ENCODE results near the gene ATP6V0A4. TPM values are rescaled to one million over a fixed set of nuclear protein-coding genes. Genes with fewer than 3 reads are reported as not detected.
"Not testable (repeated sequence)": the region's sequence is repeated elsewhere in the genome, so short reads cannot be mapped to it uniquely, and the experiment has no call there.

The ATP6V0A4 gene
- total RNA-seq, 1 experiment from 2014 or later = 0.15 TPM

DNA sequence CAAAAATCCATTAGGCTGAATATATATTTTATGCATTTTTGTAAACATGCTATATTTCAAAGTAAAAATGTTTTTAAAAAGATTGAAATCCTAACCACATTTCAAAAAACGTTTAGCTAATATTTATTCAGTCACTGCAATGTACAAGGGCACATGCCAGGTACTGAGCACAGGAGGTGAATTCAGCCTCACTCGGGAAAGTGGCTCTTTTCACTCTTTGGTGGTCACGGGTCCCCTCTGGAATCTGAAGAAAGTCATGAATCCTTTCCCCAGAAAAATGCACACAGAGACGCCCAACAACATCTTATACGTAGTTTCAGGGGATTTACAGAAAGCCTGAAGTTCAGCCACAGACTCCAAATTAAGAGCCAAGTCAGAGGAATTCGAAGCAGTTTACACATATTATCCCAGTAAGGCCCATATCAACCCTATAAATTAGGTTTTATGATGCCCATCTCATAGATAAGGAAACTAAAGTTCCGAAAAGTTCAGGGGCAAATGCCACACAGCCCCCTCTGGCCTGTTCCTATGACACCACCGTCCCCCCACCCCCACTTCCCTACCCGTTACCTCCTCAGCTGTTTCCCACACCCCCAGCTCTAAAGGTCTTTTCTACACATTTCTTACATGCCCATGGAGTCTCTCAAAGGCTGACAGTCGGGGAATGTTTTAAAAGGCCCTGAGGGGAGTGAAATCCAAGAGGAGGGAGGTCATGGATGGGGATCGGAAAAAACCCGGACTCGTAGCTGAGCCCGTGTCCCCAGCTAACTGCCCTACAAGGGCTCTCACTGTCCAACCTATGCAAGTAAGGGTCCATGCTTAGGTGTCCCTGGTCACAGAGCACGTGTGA lies 87.2 kb downstream of the ATP6V0A4 start:
- DNase-seq (ENCODE audit: extremely low read depth, low read depth) = no peak

- no peak for DNase-seq (ENCODE audit: extremely low read depth, low read depth)
Measured at GRCh38 chr7:138705167-138705566, 92.8 kb downstream of the ATP6V0A4 start.

DNA sequence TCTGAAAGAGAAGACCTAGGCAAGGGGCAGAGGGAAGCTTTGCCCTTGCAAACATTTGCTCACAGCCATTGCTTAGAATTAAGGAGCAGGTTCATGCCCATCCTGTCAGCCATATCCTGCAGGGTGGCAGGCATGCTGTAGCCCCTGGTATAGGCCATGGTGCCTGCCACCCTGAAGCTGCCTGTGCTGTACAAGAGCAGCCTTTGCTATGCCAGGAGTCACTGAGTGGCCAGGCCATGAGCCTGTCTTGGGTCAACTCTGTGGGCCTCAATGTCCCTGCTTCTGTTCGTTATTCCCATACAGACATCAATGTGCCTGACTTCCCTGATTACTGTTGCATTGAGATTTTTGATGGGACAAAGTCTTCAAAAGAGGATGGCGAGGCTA lies 96.5 kb downstream of the ATP6V0A4 start:
- no peak for DNase-seq (ENCODE audit: extremely low read depth, low read depth)

DNA sequence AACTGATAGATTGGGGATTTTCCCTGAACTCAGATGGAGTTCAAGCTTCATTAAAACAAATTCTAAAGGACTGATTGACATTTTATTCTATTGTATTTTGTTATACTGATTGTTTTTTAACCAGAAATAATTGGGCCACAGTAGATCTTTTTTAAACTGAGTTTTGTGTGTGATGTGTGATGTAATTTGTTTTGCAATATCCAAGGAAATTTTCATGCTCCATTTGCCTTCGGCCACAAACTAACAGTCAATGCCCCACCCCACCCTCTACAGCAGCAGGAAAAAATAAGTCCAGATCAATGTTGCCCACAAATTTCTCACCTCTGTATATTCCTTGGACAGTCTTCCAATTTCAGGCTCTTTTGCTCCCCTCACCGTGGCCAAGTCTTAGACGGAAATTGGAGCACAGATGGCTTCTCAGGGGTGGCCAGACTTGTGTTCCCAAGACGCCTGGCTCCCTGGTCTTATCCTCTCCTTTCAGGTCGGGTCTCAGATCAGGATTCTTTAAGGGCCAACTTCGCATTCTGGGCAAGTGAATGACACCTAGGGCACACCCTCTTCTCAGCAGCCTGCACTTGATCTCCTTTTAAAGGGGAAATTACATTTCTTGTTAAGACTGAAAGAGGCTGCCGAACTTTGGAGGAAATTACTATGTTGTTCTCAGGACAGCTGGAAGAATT lies 97.0 kb downstream of the ATP6V0A4 start, which contains the start of gene SVOPL:
SVOPL (minus strand) TSS at position 506 of the 680 bp plus-strand sequence. CDS start 22,317 bp downstream, outside the sequence.
- DNase-seq (ENCODE audit: extremely low read depth, low read depth) = no peak

DNA sequence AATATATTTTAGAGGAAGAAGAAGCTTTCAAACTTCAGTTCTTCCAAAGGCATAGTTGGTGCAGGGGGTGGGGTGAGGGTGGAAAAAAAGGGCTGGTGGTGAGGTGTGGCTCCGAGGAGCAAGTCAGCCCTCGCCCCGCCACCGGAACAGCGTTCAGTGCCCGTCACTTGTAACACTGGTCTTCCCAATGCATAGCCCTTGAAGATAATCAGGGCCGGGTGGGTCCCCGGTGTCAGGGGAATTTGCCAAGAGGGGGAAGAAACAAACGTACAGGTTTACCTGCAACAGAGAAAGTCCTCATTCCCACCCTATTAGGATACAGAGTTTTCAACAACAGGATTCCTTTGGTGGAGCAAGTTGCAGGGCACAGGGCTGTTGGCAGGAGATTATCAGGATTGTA lies 98.3 kb downstream of the ATP6V0A4 start:
- DNase-seq (ENCODE audit: extremely low read depth, low read depth) = no peak

- no peak for DNase-seq (ENCODE audit: extremely low read depth, low read depth)
Measured at GRCh38 chr7:138698281-138698680, 99.7 kb downstream of the ATP6V0A4 start.

DNA sequence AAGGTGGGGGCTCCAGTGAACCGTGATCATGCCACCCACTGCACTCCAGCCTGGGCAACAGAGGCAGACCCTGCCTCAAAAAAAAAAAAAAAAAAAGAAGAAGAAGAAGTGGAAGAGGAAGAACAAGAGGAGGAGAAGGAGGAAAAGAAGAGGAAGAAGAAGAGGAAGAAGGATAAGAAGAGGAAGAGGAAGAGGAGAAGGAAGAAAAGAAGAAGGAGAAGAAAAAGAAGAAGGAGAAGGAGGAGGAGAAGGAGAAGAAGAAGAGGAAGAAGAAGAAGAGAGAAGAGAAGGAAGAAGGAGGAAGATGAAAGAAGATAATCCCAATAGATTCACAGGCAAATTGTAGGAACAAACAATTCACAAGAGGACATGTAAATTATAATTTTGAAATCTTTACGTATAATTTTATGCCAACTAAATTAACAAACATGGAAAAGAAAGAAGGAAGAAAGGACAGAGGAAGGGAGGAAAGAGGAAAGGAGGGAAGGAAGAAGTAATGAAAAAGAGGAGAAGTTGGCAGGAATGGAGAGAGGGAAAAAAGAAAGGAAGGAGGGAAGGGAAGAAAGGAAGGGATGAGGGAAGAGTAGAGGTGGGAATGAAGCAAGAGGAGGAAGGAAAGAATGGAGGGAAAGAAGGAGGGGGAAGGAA lies 100.3 kb downstream of the ATP6V0A4 start:
- DNase-seq (ENCODE audit: extremely low read depth, low read depth) = no peak

DNA sequence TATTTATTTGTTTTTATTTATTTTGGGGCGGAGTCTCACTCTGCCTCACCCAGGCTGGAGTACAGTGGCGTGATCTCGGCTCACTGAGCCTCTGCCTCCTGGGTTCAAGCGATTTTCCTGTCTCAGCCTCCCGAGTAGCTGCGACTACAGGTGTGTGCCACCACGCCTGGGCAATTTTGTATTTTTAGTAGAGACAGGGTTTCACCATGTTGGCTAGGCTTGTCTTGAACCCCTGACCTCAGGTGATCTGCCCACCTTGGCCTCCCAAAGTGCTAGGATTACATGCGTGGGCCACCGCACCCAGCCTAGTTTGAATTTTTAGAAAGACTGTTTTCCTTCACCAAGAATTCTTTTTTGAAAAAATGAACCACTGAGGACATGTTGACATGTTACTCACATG lies 102.2 kb downstream of the ATP6V0A4 start:
- not testable (repeated sequence) for DNase-seq (ENCODE audit: extremely low read depth, low read depth)

- no peak for DNase-seq (ENCODE audit: extremely low read depth, low read depth)
Measured at GRCh38 chr7:138695106-138695505, 102.9 kb downstream of the ATP6V0A4 start.

DNA sequence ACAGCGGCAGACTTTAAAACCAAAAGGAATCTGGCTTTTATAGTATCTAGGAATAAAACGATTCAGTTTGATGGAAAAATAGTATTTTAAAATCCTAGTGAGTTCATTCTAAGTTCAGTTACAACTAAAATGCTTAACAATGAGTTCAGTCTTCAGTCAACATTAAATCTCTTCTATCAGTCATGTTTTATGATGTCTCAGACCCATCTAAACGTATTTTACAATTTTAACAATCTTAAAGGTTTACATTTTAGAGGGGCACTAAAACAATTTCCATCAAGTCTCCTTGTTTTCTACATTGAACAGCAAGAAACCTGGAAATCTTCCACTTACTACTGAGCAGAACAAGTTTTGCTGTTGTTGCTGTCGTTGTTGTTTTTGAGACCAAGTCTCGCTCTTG lies 106.8 kb downstream of the ATP6V0A4 start:
- no peak for DNase-seq (ENCODE audit: extremely low read depth, low read depth)

GRCh38 chr7:138690495-138690894 lies 107.5 kb downstream of the ATP6V0A4 start:
- DNase-seq (ENCODE audit: extremely low read depth, low read depth) = no peak

GRCh38 chr7:138688037-138688436 lies 110.0 kb downstream of the ATP6V0A4 start:
- not testable (repeated sequence) for DNase-seq (ENCODE audit: extremely low read depth, low read depth)

DNA sequence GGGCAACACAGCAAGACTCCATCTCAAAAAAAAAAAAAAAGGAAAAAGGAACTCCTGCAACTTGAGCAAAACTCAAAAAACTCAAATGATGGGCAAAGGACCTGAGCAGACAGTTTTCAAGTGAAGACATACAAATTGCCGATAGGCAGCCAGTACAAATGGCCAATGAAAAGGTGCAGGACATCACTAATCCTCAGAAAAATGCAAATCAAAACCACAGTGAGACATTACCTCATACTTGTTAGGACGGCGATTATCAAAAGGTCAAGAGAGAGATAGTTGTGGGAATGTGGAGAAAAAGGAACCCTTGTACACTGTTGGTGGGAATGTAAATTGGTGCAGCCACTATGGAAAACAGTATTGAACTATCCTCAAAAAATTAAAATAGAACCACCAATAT lies 113.7 kb downstream of the ATP6V0A4 start:
- DNase-seq (ENCODE audit: extremely low read depth, low read depth) = no peak

GRCh38 chr7:138679793-138680192 lies 118.2 kb downstream of the ATP6V0A4 start:
- no peak for DNase-seq (ENCODE audit: extremely low read depth, low read depth)

- DNase-seq (ENCODE audit: extremely low read depth, low read depth) = no peak
Measured at GRCh38 chr7:138670594-138670993, 127.4 kb downstream of the ATP6V0A4 start.

DNA sequence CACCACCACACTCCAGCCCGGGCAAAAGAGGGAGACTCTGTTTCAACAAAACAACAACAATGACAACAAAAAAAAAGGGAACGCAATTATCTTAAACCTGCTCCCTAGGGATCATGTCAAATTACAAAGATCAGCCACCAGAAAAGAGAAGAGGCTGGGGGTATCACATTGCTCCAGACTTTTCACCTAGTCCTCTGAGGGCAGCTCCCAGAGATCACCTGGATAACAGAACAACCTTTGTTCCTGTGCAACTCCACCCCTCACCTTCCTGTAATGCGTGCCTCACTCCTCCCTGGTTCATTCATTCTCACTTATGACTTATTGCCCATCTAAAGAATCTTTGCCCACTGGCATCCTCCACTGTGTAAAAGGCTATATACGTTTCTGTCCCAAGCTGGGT lies 128.6 kb downstream of the ATP6V0A4 start:
- DNase-seq (ENCODE audit: extremely low read depth, low read depth) = no peak

- DNase-seq (ENCODE audit: extremely low read depth, low read depth) = no peak
Measured at GRCh38 chr7:138668946-138669345, 129.1 kb downstream of the ATP6V0A4 start.

- DNase-seq (ENCODE audit: extremely low read depth, low read depth) = no peak
Measured at GRCh38 chr7:138668229-138668596, 129.8 kb downstream of the ATP6V0A4 start.

- DNase-seq (ENCODE audit: extremely low read depth, low read depth) = no peak
Measured at GRCh38 chr7:138667535-138668228, 130.3 kb downstream of the ATP6V0A4 start.

DNA sequence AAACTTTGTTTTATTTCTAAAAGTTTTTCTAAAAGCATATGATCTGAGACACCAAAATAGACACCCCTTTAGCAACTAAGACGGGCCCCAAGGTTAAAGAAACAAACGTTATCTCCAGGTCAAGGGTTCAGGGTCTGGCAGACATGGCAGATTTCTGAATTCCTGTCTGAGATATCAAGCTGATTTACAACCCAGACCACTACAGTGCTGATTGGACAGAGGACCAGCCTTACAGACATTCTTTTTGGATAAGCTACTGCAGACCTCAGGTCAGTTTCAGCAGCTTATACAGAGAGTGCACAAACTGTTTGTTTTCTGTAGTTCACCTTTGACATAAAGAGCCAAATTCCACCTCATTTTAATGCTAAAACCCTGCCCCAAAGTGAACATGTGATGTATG lies 131.6 kb downstream of the ATP6V0A4 start:
- DNase-seq (ENCODE audit: extremely low read depth, low read depth) = no peak

DNA sequence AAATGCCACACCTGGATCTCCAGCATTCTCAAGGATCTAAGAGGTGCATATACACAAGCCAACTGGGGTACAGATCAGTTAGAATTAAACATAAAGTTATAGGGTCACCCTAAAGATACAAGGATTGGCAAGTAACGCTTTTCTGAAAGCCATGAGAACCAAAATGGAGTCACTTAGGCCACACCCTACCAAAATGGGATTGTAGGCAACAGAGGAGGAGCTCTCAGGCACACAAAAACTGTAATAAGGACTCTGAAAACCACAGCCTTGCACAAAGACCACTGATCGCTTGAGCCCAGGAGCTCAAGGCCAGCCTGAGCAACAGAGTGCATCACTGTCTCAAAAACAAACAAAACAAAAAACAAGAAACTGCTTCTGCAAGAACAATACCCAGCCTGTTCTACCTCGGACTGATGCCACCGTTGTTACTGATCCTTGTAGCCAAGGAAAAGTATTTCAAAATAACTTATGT lies 132.3 kb downstream of the ATP6V0A4 start:
- no peak for DNase-seq (ENCODE audit: extremely low read depth, low read depth)

All from NCI-H460 (cell line).